Epithelial cell of esophagus (primary cell): ENCODE measurements around the gene UROD.
"Not testable (repeated sequence)": the region's sequence is repeated elsewhere in the genome, so short reads cannot be mapped to it uniquely, and the experiment has no call there.

Source experiments
- DNase-seq: peaks from one replicate; pipeline ENCODE4 v3.0.0; 2010; ENCODE audit warnings: low read depth
- H3K4me3 ChIP-seq: 2 replicates; pipeline ENCODE4 v1.5.1; 2011; ENCODE audit warnings: mild to moderate bottlenecking, low read length, control low read depth
- CTCF ChIP-seq: IDR thresholded peaks from 2 replicates; pipeline ENCODE4 v1.5.1; 2011; ENCODE audit warnings: low read depth, mild to moderate bottlenecking, low read length, control low read depth, inconsistent platforms; ENCODE audit not compliant: insufficient read depth; ENCODE audit errors: missing control alignments

The UROD gene

GRCh38 chr1:44985747-44986359 is 26.2 kb upstream of the UROD start:
- DNase-seq = no peak
- peak overlapping the region; percentile 65 for H3K4me3 ChIP-seq
- TF ChIP-seq CTCF = no peak

- no peak for TF ChIP-seq CTCF
- DNase-seq = no peak
- H3K4me3 ChIP-seq = no peak overlapping the region
Observed at GRCh38 chr1:44988531-44989156, 23.4 kb upstream of the UROD start.

GRCh38 chr1:44994309-44994898 is 17.6 kb upstream of the UROD start:
- H3K4me3 ChIP-seq = no peak overlapping the region
- DNase-seq = no peak
- no peak for TF ChIP-seq CTCF

GRCh38 chr1:44995467-44996238 is 16.4 kb upstream of the UROD start:
- no peak for DNase-seq
- no peak overlapping the region for H3K4me3 ChIP-seq
- no peak for TF ChIP-seq CTCF

- no peak overlapping the region for H3K4me3 ChIP-seq
- no peak for DNase-seq
- TF ChIP-seq CTCF = no peak
Observed at GRCh38 chr1:44999232-44999631, 12.8 kb upstream of the UROD start.

- no peak for TF ChIP-seq CTCF
- DNase-seq = no peak
- H3K4me3 ChIP-seq = no peak overlapping the region
Observed at GRCh38 chr1:45001011-45001481, 11.0 kb upstream of the UROD start.

- not testable (repeated sequence) for DNase-seq, H3K4me3 ChIP-seq
Observed at GRCh38 chr1:45001576-45001975, 10.5 kb upstream of the UROD start.
